ENCODE data around the gene SLC22A31.

GRCh38 chr16:89147085-89147817 lies 53.1 kb downstream of the SLC22A31 start:
- TF ChIP-seq CTCF (IDR thresholded peaks at IDR 0.05): no peak
- no peak for TF ChIP-seq EZH2phosphoT487 (IDR thresholded peaks at IDR 0.05)
- TF ChIP-seq EZH2 (IDR thresholded peaks at IDR 0.05): no peak
